ENCODE results near the gene RUNX1. TPM values are rescaled to one million over a fixed set of nuclear protein-coding genes. Genes with fewer than 3 reads are reported as not detected.

The RUNX1 gene
- total RNA-seq, 1 experiment from 2014 or later: 0.52 TPM

- Histone ChIP-seq H3K27ac (ENCODE audit: low read depth, low read length, poor library complexity, severe bottlenecking) (no peak overlapping the region), H3K4me3 (ENCODE audit: low read depth, low read length, poor library complexity, severe bottlenecking) (no peak overlapping the region), H3K4me1 (ENCODE audit: insufficient read depth, low read length, poor library complexity, severe bottlenecking) (no peaks in the 10 kb centered on the region), H3K9me3 (ENCODE audit: low read depth, low read length, poor library complexity, severe bottlenecking) (no peaks in the 10 kb centered on the region), H3K27me3 (replicated peaks; ENCODE audit: insufficient read depth, low read depth, low read length, poor library complexity) (no peaks in the 10 kb centered on the region), H3K36me3 (ENCODE audit: insufficient read depth, low read length, poor library complexity, severe bottlenecking) (no peaks in the 10 kb centered on the region)
- ChIA-PET CTCF (no interaction called here), POLR2A (ENCODE audit: low non-redundant PET) (no interaction called here)
- intact Hi-C loops (cut with micrococcal nuclease; ENCODE audit: unreplicated experiment): no loop called here
- no TSS peak for BruUV-seq (replicated peaks)
- DNase-seq (ENCODE audit: low spot score): no peak
- TF ChIP-seq CTCF (conservative IDR thresholded peaks at IDR 0.05; ENCODE audit: low read depth, low read length) (no peak), EZH2 (IDR thresholded peaks at IDR 0.05; ENCODE audit: borderline replicate concordance, low read depth, low read length, poor library complexity, severe bottlenecking) (no peak)
Observed at GRCh38 chr21:34765619-34766018, 283.5 kb downstream of the RUNX1 start.

GRCh38 chr21:34764715-34765284 is 284.3 kb downstream of the RUNX1 start:
- no peak overlapping the region for H3K4me3 ChIP-seq (ENCODE audit: low read depth, low read length, poor library complexity, severe bottlenecking)
- intact Hi-C loops (cut with micrococcal nuclease; ENCODE audit: unreplicated experiment): no loop called here
- DNase-seq (ENCODE audit: low spot score): no peak
- no peaks in the 10 kb centered on the region for H3K36me3 ChIP-seq (ENCODE audit: insufficient read depth, low read length, poor library complexity, severe bottlenecking)
- no peaks in the 10 kb centered on the region for H3K9me3 ChIP-seq (ENCODE audit: low read depth, low read length, poor library complexity, severe bottlenecking)
- no peak for TF ChIP-seq EZH2 (IDR thresholded peaks at IDR 0.05; ENCODE audit: borderline replicate concordance, low read depth, low read length, poor library complexity, severe bottlenecking)
- no peak for TF ChIP-seq CTCF (conservative IDR thresholded peaks at IDR 0.05; ENCODE audit: low read depth, low read length)
- POLR2A ChIA-PET (ENCODE audit: low non-redundant PET): no interaction called here
- BruUV-seq (replicated peaks): no TSS peak
- no peaks in the 10 kb centered on the region for H3K4me1 ChIP-seq (ENCODE audit: insufficient read depth, low read length, poor library complexity, severe bottlenecking)
- H3K27me3 ChIP-seq (replicated peaks; ENCODE audit: insufficient read depth, low read depth, low read length, poor library complexity): no peaks in the 10 kb centered on the region
- H3K27ac ChIP-seq (ENCODE audit: low read depth, low read length, poor library complexity, severe bottlenecking): no peak overlapping the region
- CTCF ChIA-PET: no interaction called here

- H3K36me3 ChIP-seq (ENCODE audit: insufficient read depth, low read length, poor library complexity, severe bottlenecking): no peaks in the 10 kb centered on the region
- no peaks in the 10 kb centered on the region for H3K27me3 ChIP-seq (replicated peaks; ENCODE audit: insufficient read depth, low read depth, low read length, poor library complexity)
- intact Hi-C loops (cut with micrococcal nuclease; ENCODE audit: unreplicated experiment): no loop called here
- H3K9me3 ChIP-seq (ENCODE audit: low read depth, low read length, poor library complexity, severe bottlenecking): no peaks in the 10 kb centered on the region
- no peaks in the 10 kb centered on the region for H3K4me1 ChIP-seq (ENCODE audit: insufficient read depth, low read length, poor library complexity, severe bottlenecking)
- DNase-seq (ENCODE audit: low spot score): no peak
- CTCF ChIA-PET: interaction anchor here (1.2 kb wide), 1 partner anchor 17 kb away, joined by 3 read pairs; no protein-coding TSS in a partner anchor
- no TSS peak for BruUV-seq (replicated peaks)
- H3K4me3 ChIP-seq (ENCODE audit: low read depth, low read length, poor library complexity, severe bottlenecking): no peak overlapping the region
- H3K27ac ChIP-seq (ENCODE audit: low read depth, low read length, poor library complexity, severe bottlenecking): no peak overlapping the region
- POLR2A ChIA-PET (ENCODE audit: low non-redundant PET): no interaction called here
- no peak for TF ChIP-seq EZH2 (IDR thresholded peaks at IDR 0.05; ENCODE audit: borderline replicate concordance, low read depth, low read length, poor library complexity, severe bottlenecking)
- TF ChIP-seq CTCF (conservative IDR thresholded peaks at IDR 0.05; ENCODE audit: low read depth, low read length): no peak
Observed at GRCh38 chr21:34762786-34763185, 286.3 kb downstream of the RUNX1 start.

All from A673 (cell line).